ENCODE measurements around the gene UHRF2.

The UHRF2 gene

GRCh38 chr9:6552033-6552432 is 139.0 kb downstream of the UHRF2 start:
- FAIRE-seq: no peak

GRCh38 chr9:6552498-6553121 is 139.6 kb downstream of the UHRF2 start:
- DNase-seq (ENCODE audit: insufficient read length): no peak
- TF ChIP-seq TAF1 (IDR thresholded peaks at IDR 0.05; ENCODE audit: borderline replicate concordance, low read depth, low read length): no peak
- TF ChIP-seq POLR2AphosphoS5 (IDR thresholded peaks at IDR 0.05; ENCODE audit: low read depth, low read length): no peak
- no peak for TF ChIP-seq POLR2A (IDR thresholded peaks at IDR 0.05; ENCODE audit: low read depth, low read length)
- FAIRE-seq: peak; percentile 5

More at GRCh38 chr9:6552033-6552432, 139.0 kb downstream of the UHRF2 start:
- TF ChIP-seq POLR2A (IDR thresholded peaks at IDR 0.05; ENCODE audit: low read depth, low read length) (no peak), POLR2AphosphoS5 (IDR thresholded peaks at IDR 0.05; ENCODE audit: low read depth, low read length) (no peak), TAF1 (IDR thresholded peaks at IDR 0.05; ENCODE audit: borderline replicate concordance, low read depth, low read length) (no peak)
- DNase-seq (ENCODE audit: insufficient read length): no peak

DNA sequence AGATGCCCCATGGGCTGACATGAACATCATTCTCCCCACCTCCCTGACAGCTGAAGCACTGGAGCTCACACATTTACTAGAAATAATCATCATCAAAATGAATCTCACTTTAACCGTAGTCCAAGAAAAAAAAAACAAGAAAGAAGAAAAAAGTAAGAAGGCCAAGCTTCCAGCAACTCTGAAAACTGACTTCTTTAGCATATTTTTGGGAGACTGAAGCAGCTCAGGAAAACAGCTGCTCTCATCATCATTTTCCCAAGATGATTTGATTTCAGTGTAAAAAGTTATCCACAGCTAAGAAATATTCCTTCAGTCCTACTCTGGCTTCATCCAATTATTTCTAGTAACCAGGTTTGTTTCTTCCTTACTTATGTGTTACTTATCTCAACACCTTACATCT is 140.9 kb downstream of the UHRF2 start:
- DNase-seq (ENCODE audit: insufficient read length) (no peak), FAIRE-seq (no peak)
- no peak for TF ChIP-seq POLR2AphosphoS5 (IDR thresholded peaks at IDR 0.05; ENCODE audit: low read depth, low read length)
- TF ChIP-seq POLR2A (IDR thresholded peaks at IDR 0.05; ENCODE audit: low read depth, low read length): no peak

All from GM12892 (cell line).